Breast epithelium (tissue), 4 donors: Measurements from ENCODE around the gene CHURC1. TPM values are rescaled to one million over a fixed set of nuclear protein-coding genes. Genes with fewer than 3 reads are reported as not detected.
"Not testable (repeated sequence)": the region's sequence is repeated elsewhere in the genome, so short reads cannot be mapped to it uniquely, and the experiment has no call there.

Source experiments
- DNase-seq, 2 donors: peaks; one replicate each; pipeline ENCODE4 v3.0.0-alpha.2; 2019; ENCODE audit warnings: low spot score in 2 of 2
- H3K27ac ChIP-seq, 2 donors: fragments of 200-600 bp; sonication (generic) in 1 of 2; one replicate each; pipeline ENCODE4 v1.5.1; 2016 to 2019; ENCODE audit warnings: mild to moderate bottlenecking in 1 of 2
- H3K27me3 ChIP-seq, 2 donors: fragments of 200-600 bp; sonication (generic) in 1 of 2; one replicate each; pipeline versions ENCODE4 v1.5.1 to v1.6.0; 2017 to 2019; ENCODE audit warnings: control low read depth in 1 of 2, mild to moderate bottlenecking in 1 of 2
- H3K36me3 ChIP-seq: fragments of 200-600 bp; one replicate; pipeline ENCODE4 v1.5.1; 2019
- H3K4me1 ChIP-seq, 2 donors: fragments of 200-600 bp; sonication (generic); one replicate each; pipeline ENCODE4 v1.5.1; 2016 to 2019; ENCODE audit warnings: control low read depth in 1 of 2
- H3K4me3 ChIP-seq, 3 donors: fragments of 200-600 bp; sonication (generic); 1 replicate in 2 of 3; 2 replicates in 1 of 3; pipeline ENCODE4 v1.5.1; 2016 to 2019; ENCODE audit warnings: mild to moderate bottlenecking in 3 of 3, moderate library complexity in 2 of 3
- H3K9me3 ChIP-seq, 2 donors: fragments of 200-600 bp; sonication (generic) in 1 of 2; one replicate each; pipeline ENCODE4 v1.5.1; 2016 to 2019; ENCODE audit warnings: control low read depth in 1 of 2
- POLR2A ChIP-seq: fragments of 450-650 bp; IDR thresholded peaks from one replicate; pipeline ENCODE4 v1.6.1; 2016; ENCODE audit warnings: antibody characterized with exemption, mild to moderate bottlenecking, moderate library complexity
- POLR2AphosphoS5 ChIP-seq, 3 donors: sonication (generic); formaldehyde crosslinking; IDR thresholded peaks; one replicate each; pipeline ENCODE4 v1.6.1; 2017; ENCODE audit warnings: antibody characterized with exemption in 3 of 3
- intact Hi-C: fragments of 100-400 bp; cut with DNase I; formaldehyde crosslinking; loops from one replicate; pipeline ENCODE4 v1.15.1; 2023; ENCODE audit warnings: low total_unique reads
- total RNA-seq, 3 donors: library from RNA; depleted of rRNA; stranded (reverse); fragments of >200 nt; gene quantifications; one replicate each; pipeline ENCODE4 v1.1.0, GENCODE V29; 2016
- TF ChIP-seq, protein P1 (sequence below), 3 donors: fragments of 450-650 bp; IDR thresholded peaks; one replicate each; pipeline ENCODE4 v1.5.1; 2016 to 2017; ENCODE audit warnings: antibody characterized with exemption in 3 of 3, mild to moderate bottlenecking in 3 of 3, moderate library complexity in 3 of 3

CHURC1 gene
- total RNA-seq, 3 donors from 2014 or later, result 85.6 to 122 (median 102) TPM

GRCh38 chr14:64906022-64906421, 8.2 kb upstream of the CHURC1 start:
- DNase-seq, result no peak
- Histone ChIP-seq H3K27me3 (no peaks in the 10 kb centered on the region), H3K4me1 (no peaks in the 10 kb centered on the region), H3K9me3 (no peaks in the 10 kb centered on the region), H3K4me3 (no peak overlapping the region), H3K27ac (peak overlapping the region in 1 of 2 donors; percentile 54), H3K36me3 (no peaks in the 10 kb centered on the region)
- TF ChIP-seq POLR2AphosphoS5 (IDR thresholded peaks at IDR 0.05), result no peak
- no peak for TF ChIP-seq POLR2A
- TF ChIP-seq, protein P1, sequence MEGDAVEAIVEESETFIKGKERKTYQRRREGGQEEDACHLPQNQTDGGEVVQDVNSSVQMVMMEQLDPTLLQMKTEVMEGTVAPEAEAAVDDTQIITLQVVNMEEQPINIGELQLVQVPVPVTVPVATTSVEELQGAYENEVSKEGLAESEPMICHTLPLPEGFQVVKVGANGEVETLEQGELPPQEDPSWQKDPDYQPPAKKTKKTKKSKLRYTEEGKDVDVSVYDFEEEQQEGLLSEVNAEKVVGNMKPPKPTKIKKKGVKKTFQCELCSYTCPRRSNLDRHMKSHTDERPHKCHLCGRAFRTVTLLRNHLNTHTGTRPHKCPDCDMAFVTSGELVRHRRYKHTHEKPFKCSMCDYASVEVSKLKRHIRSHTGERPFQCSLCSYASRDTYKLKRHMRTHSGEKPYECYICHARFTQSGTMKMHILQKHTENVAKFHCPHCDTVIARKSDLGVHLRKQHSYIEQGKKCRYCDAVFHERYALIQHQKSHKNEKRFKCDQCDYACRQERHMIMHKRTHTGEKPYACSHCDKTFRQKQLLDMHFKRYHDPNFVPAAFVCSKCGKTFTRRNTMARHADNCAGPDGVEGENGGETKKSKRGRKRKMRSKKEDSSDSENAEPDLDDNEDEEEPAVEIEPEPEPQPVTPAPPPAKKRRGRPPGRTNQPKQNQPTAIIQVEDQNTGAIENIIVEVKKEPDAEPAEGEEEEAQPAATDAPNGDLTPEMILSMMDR (IDR thresholded peaks at IDR 0.05), result no peak
- intact Hi-C loops, result no loop called here

DNA sequence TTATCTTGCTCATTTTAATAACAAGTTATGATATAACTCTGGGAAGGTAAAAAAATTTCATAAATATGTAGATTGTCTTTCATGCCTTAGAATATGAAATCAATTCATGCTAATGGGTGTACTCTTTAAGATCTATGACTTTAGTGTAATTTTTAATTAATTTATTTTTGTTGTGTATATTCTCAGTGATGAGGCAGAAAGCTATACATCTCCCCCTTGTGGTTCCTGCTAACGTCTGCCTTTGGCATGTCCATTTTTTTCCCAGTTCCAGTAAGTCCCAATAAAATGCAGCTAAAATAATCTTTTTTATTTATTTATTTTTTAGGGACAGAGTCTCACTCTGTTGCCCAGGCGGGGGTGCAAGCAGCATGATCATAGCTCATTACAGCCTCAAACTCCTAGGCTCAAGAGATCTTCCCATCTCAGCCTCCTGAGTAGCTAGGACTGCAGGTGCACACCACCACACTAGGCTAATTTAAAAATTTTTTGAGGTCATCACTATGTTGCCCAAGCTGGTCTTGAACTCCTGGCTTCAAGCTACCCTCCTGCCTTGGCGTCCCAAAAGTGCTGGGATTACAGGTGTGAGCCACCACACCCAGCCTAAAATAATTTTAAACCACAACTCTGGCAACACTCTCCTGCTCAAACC, 3.3 kb upstream of the CHURC1 start:
- no peak for DNase-seq
- H3K4me1 ChIP-seq, result peaks cover 0 to 7% of the 10 kb centered on the region in 2 donors
- TF ChIP-seq, protein P1 (IDR thresholded peaks at IDR 0.05), result peak in 1 of 3 donors; percentile 26
- TF ChIP-seq POLR2AphosphoS5 (IDR thresholded peaks at IDR 0.05), result no peak
- H3K4me3 ChIP-seq, result no peak overlapping the region
- H3K27me3 ChIP-seq, result no peaks in the 10 kb centered on the region
- intact Hi-C loops, result no loop called here
- H3K9me3 ChIP-seq, result no peaks in the 10 kb centered on the region
- no peak overlapping the region for H3K27ac ChIP-seq
- H3K36me3 ChIP-seq, result no peaks in the 10 kb centered on the region

GRCh38 chr14:64912261-64912660, 2.0 kb upstream of the CHURC1 start:
- peaks cover 0 to 7% of the 10 kb centered on the region in 2 donors for H3K4me1 ChIP-seq
- intact Hi-C loops, result no loop called here

DNA sequence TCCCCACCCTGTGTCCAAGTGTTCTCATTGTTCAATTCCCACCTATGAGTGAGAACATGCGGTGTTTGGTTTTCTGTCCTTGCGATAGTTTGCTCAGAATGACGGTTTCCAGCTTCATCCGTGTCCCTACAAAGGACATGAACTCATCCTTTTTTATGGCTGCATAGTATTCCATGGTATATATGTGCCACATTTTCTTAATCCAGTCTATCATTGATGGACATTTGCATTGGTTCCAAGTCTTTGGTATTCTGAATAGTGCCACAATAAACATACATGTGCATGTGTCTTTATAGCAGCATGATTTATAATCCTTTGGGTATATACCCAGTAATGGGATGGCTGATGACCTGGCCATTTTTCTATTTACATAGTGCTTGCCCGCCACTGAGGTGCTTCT, 778 bp upstream of the CHURC1 start:
- DNase-seq, H3K9me3 ChIP-seq, intact Hi-C loops, H3K4me1 ChIP-seq, H3K27me3 ChIP-seq, H3K36me3 ChIP-seq: not testable (repeated sequence)
- peak overlapping the region in 2 of 3 donors; percentile 96 to 100 for H3K4me3 ChIP-seq
- peak overlapping the region; percentile 97 to 98 for H3K27ac ChIP-seq

More at GRCh38 chr14:64912261-64912660, 2.0 kb upstream of the CHURC1 start:
- Histone ChIP-seq H3K4me3 (no peak overlapping the region), H3K36me3 (no peaks in the 10 kb centered on the region), H3K9me3 (no peaks in the 10 kb centered on the region), H3K27ac (no peak overlapping the region), H3K27me3 (no peaks in the 10 kb centered on the region)
- TF ChIP-seq, protein P1 (IDR thresholded peaks at IDR 0.05), result no peak
- TF ChIP-seq POLR2AphosphoS5 (IDR thresholded peaks at IDR 0.05) (no peak), POLR2A (no peak)
- DNase-seq, result no peak

DNA sequence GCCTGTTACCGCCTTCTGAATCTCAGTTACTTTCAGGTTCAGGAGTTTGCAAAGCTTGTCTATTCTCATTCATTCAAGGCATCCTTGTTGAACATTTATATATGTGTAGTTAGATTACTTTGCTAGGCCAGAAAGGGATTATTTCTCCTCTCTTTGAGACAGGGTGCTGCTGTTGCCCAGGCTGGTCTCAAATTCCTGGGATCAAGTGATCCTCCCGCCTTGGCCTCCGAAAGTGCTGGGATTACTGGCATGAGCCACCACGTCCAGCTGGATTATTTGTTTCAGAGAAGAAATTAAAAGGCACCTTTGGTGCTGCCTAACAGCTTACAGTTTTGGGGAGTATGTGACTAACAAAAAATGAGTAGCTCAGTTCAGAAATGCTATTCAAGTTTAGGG, 772 bp downstream of the CHURC1 start:
- H3K4me1 ChIP-seq, result peaks cover 0 to 7% of the 10 kb centered on the region in 2 donors

More for the DNA sequence above, 772 bp downstream of the CHURC1 start:
- peak overlapping the region; percentile 96 to 100 (median 99) for H3K4me3 ChIP-seq
- H3K36me3 ChIP-seq, result no peaks in the 10 kb centered on the region
- DNase-seq, result no peak
- no peak for TF ChIP-seq POLR2A
- TF ChIP-seq POLR2AphosphoS5 (IDR thresholded peaks at IDR 0.05), result no peak
- TF ChIP-seq, protein P1 (IDR thresholded peaks at IDR 0.05), result no peak
- peak overlapping the region; percentile 97 to 98 for H3K27ac ChIP-seq
- H3K27me3 ChIP-seq, result no peaks in the 10 kb centered on the region
- H3K9me3 ChIP-seq, result no peaks in the 10 kb centered on the region
- intact Hi-C loops, result no loop called here
